ENCODE measurements around the gene BEST1.

BEST1 gene

GRCh38 chr11:61950035-61950547 lies at the start of gene BEST1:
Gene BEST1, plus strand, starts transcription at chr11:61950351. Its CDS starts 1,456 bp downstream, at chr11:61951807.
- no peak for DNase-seq

GRCh38 chr11:61901397-61901796 lies 48.8 kb upstream of the BEST1 start:
- no peak for DNase-seq

GRCh38 chr11:61902313-61902712 lies 47.8 kb upstream of the BEST1 start:
- DNase-seq = no peak

- DNase-seq = no peak
Measured at GRCh38 chr11:61903845-61904244, 46.3 kb upstream of the BEST1 start.

GRCh38 chr11:61904539-61905048 lies 45.6 kb upstream of the BEST1 start:
- no peak for DNase-seq

GRCh38 chr11:61905067-61905696 lies 45.0 kb upstream of the BEST1 start:
- DNase-seq = no peak

- DNase-seq = no peak
Measured at GRCh38 chr11:61905801-61906521, 44.2 kb upstream of the BEST1 start.

GRCh38 chr11:61906522-61906909 lies 43.6 kb upstream of the BEST1 start:
- DNase-seq = no peak

GRCh38 chr11:61907282-61907681 lies 42.9 kb upstream of the BEST1 start:
- DNase-seq = no peak

GRCh38 chr11:61907871-61908729 lies 42.1 kb upstream of the BEST1 start:
- no peak for DNase-seq

- DNase-seq = no peak
Measured at GRCh38 chr11:61908730-61909316, 41.3 kb upstream of the BEST1 start.

- no peak for DNase-seq
Measured at GRCh38 chr11:61910187-61911127, 39.7 kb upstream of the BEST1 start.

GRCh38 chr11:61911128-61911700 lies 38.9 kb upstream of the BEST1 start:
- no peak for DNase-seq

- DNase-seq = no peak
Measured at GRCh38 chr11:61911701-61912529, 38.2 kb upstream of the BEST1 start.

- peak in 1 of 2 donors; percentile 67 for DNase-seq
Measured at GRCh38 chr11:61912530-61912898, 37.6 kb upstream of the BEST1 start.

- DNase-seq = no peak
Measured at GRCh38 chr11:61912991-61913698, 37.0 kb upstream of the BEST1 start.

GRCh38 chr11:61913699-61914395 lies 36.3 kb upstream of the BEST1 start:
- DNase-seq = no peak

GRCh38 chr11:61914471-61915171 lies 35.5 kb upstream of the BEST1 start:
- DNase-seq = no peak

Measured in CD4-positive, alpha-beta T cell treated with Interleukin-1 beta for 1 hour (primary cell).